Smooth muscle cell (in vitro differentiated cells): ENCODE measurements around the gene RBM44. TPM values are rescaled to one million over a fixed set of nuclear protein-coding genes. Genes with fewer than 3 reads are reported as not detected.
"Not testable (repeated sequence)": the region's sequence is repeated elsewhere in the genome, so short reads cannot be mapped to it uniquely, and the experiment has no call there.

Experiments used
- DNase-seq: peaks from one replicate; lab custom pipeline; 2025; ENCODE audit not compliant: unreplicated experiment; lab: John Stamatoyannopoulos, UW
- H2AFZ ChIP-seq: fragments of 200-600 bp; sonication (generic); 2 replicates; pipeline ENCODE4 v1.6.0; 2016; ENCODE audit warnings: antibody characterized with exemption, low read depth, mild to moderate bottlenecking
- H3F3A ChIP-seq: fragments of 200-600 bp; sonication (generic); 2 replicates; pipeline ENCODE4 v1.6.0; 2017; ENCODE audit warnings: antibody characterized with exemption, low read depth
- H3K27ac ChIP-seq: fragments of 200-600 bp; sonication (generic); 2 replicates; pipeline ENCODE4 v1.5.1; 2016; ENCODE audit warnings: low read depth, mild to moderate bottlenecking
- H3K27me3 ChIP-seq: fragments of 200-600 bp; sonication (generic); 2 replicates; pipeline ENCODE4 v1.6.1; 2016; ENCODE audit warnings: low read depth, mild to moderate bottlenecking
- H3K36me3 ChIP-seq: fragments of 200-600 bp; sonication (generic); 2 replicates; pipeline ENCODE4 v1.5.1; 2016; ENCODE audit warnings: low read depth
- H3K4me1 ChIP-seq: fragments of 200-600 bp; sonication (generic); 2 replicates; pipeline ENCODE4 v1.5.1; 2016; ENCODE audit warnings: low read depth
- H3K4me2 ChIP-seq: fragments of 200-600 bp; sonication (generic); 2 replicates; pipeline ENCODE4 v1.6.0; 2016; ENCODE audit warnings: mild to moderate bottlenecking
- H3K4me3 ChIP-seq: fragments of 200-600 bp; sonication (generic); 2 replicates; pipeline ENCODE4 v1.5.1; 2016; ENCODE audit warnings: mild to moderate bottlenecking
- H3K79me2 ChIP-seq: fragments of 200-600 bp; sonication (generic); 2 replicates; pipeline ENCODE4 v1.6.0; 2016; ENCODE audit warnings: low read depth, mild to moderate bottlenecking
- H3K9ac ChIP-seq: fragments of 200-600 bp; sonication (generic); 2 replicates; pipeline ENCODE4 v1.6.0; 2016; ENCODE audit warnings: low read depth
- H3K9me3 ChIP-seq: fragments of 200-600 bp; sonication (generic); replicated peaks from 2 replicates; pipeline ENCODE4 v1.5.1; 2016; ENCODE audit warnings: low read depth
- H4K20me1 ChIP-seq: fragments of 200-600 bp; sonication (generic); 2 replicates; pipeline ENCODE4 v1.6.0; 2016; ENCODE audit warnings: low read depth
- CTCF ChIP-seq: fragments of 200-600 bp; sonication (generic); IDR thresholded peaks from 2 replicates; pipeline ENCODE4 v1.5.1; 2017; ENCODE audit warnings: borderline replicate concordance, mild to moderate bottlenecking, antibody characterized with exemption; ENCODE audit not compliant: insufficient read depth, poor library complexity, severe bottlenecking
- WGBS: methylation state at CpG from one replicate; pipeline ENCODE4 v1.1.7; 2016; ENCODE audit warnings: low lambda C conversion rate; 5-methylcytosine and 5-hydroxymethylcytosine counted together
- polyA plus RNA-seq: library from polyadenylated mRNA; unstranded; fragments of >200 nt; fragmentation: Nextera tagmentation; extraction: Ambion mirVana; gene quantifications from 2 replicates; pipeline ENCODE4 v1.2.1, GENCODE V29; 2016
- total RNA-seq: library from RNA; depleted of rRNA; stranded (reverse); fragments of >200 nt; gene quantifications from 2 replicates; pipeline ENCODE4 v1.2.3, GENCODE V29; 2014

Gene RBM44
- 1.2 and 1.4 TPM in 2 replicates for total RNA-seq
- polyA plus RNA-seq = 0.15 and 0.95 TPM in 2 replicates

GRCh38 chr2:237798236-237799059, at the start of gene RBM44:
Gene RBM44, plus strand, starts transcription at chr2:237798779. Its CDS starts 14,831 bp downstream, at chr2:237813610.
- no peaks in the 10 kb centered on the region for H3K4me1 ChIP-seq
- no peak within 1 kb of the TSS for H2AFZ ChIP-seq
- no peaks in the 10 kb centered on the region for H3K36me3 ChIP-seq
- WGBS = 98% methylated on average over 59 of the region's 84 CpGs
- no peaks in the 10 kb centered on the region for H3K27me3 ChIP-seq
- no peak within 1 kb of the TSS for H3K4me3 ChIP-seq
- H3K27ac ChIP-seq = no peak within 1 kb of the TSS
- no peak within 1 kb of the TSS for H3K9ac ChIP-seq
- no peaks in the 10 kb centered on the region for H3F3A ChIP-seq
- no peaks in the 10 kb centered on the region for H3K79me2 ChIP-seq
- H3K4me2 ChIP-seq = no peak within 1 kb of the TSS
- no peak for TF ChIP-seq CTCF
- H4K20me1 ChIP-seq = no peaks in the 10 kb centered on the region
- no peaks in the 10 kb centered on the region for H3K9me3 ChIP-seq
- no peak for DNase-seq

- Histone ChIP-seq H3K9ac (no peak overlapping the region), H3K79me2 (peaks cover 9% of the 10 kb centered on the region), H3K4me3 (no peak overlapping the region), H4K20me1 (peaks cover 36% of the 10 kb centered on the region), H2AFZ (no peak overlapping the region), H3K27me3 (no peaks in the 10 kb centered on the region), H3F3A (no peaks in the 10 kb centered on the region), H3K9me3 (no peaks in the 10 kb centered on the region), H3K4me2 (no peak overlapping the region), H3K27ac (no peak overlapping the region), H3K4me1 (no peaks in the 10 kb centered on the region), H3K36me3 (peaks cover 6% of the 10 kb centered on the region)
- DNase-seq = no peak
- TF ChIP-seq CTCF = no peak
- 91% methylated on average over 11 of the region's 11 CpGs for WGBS
Observed at GRCh38 chr2:237749002-237749401, 49.6 kb upstream of the RBM44 start.

GRCh38 chr2:237749961-237750360, 48.6 kb upstream of the RBM44 start:
- H3K27me3 ChIP-seq = no peaks in the 10 kb centered on the region
- peaks cover 38% of the 10 kb centered on the region for H4K20me1 ChIP-seq
- H3F3A ChIP-seq = no peaks in the 10 kb centered on the region
- H3K4me3 ChIP-seq = no peak overlapping the region
- no peak for TF ChIP-seq CTCF
- no peak overlapping the region for H3K4me2 ChIP-seq
- no peak for DNase-seq
- peaks cover 9% of the 10 kb centered on the region for H3K79me2 ChIP-seq
- 96% methylated on average over 2 of the region's 2 CpGs for WGBS
- no peak overlapping the region for H2AFZ ChIP-seq
- no peak overlapping the region for H3K9ac ChIP-seq
- no peaks in the 10 kb centered on the region for H3K9me3 ChIP-seq
- H3K27ac ChIP-seq = no peak overlapping the region
- no peaks in the 10 kb centered on the region for H3K4me1 ChIP-seq
- peaks cover 6% of the 10 kb centered on the region for H3K36me3 ChIP-seq

GRCh38 chr2:237750441-237750840, 48.1 kb upstream of the RBM44 start:
- H3K9ac ChIP-seq, H3K79me2 ChIP-seq, H3K4me2 ChIP-seq, H3F3A ChIP-seq, H3K36me3 ChIP-seq, DNase-seq, H3K27ac ChIP-seq, H2AFZ ChIP-seq, H3K27me3 ChIP-seq, H3K4me3 ChIP-seq, H3K4me1 ChIP-seq, H3K9me3 ChIP-seq: not testable (repeated sequence)
- WGBS = 97% methylated on average over 15 of the region's 15 CpGs
- H4K20me1 ChIP-seq = peaks cover 34% of the 10 kb centered on the region
